Left cardiac atrium (tissue), 4 donors: ENCODE data around the gene GPC3. TPM values are rescaled to one million over a fixed set of nuclear protein-coding genes. Genes with fewer than 3 reads are reported as not detected.

ENCODE experiments used
- ATAC-seq, 2 donors: fragments of 200-7000 bp; cut with Tn5 transposase; one replicate each; pipeline ENCODE4 v1.9.1; 2020; ENCODE audit warnings: mild to moderate bottlenecking in 2 of 2, moderate library complexity in 2 of 2
- DNase-seq: peaks from one replicate; pipeline ENCODE4 v3.0.0-alpha.2; 2020
- intact Hi-C, 2 donors: fragments of 100-400 bp; cut with DNase I; formaldehyde crosslinking; loops; one replicate each; pipeline versions ENCODE4 v1.14.1 to v1.15.1; 2022 to 2023
- total RNA-seq, 2 donors: library from RNA; stranded (reverse); fragmentation: NEBNext Ultra II Directional; extraction: Animal tissue kit (Norgen Biotek cat#: 25700); gene quantifications; one replicate each; pipeline ENCODE4 v1.2.1, GENCODE V29; 2021
- donor health status: DM: no; HTN: yes; CAD: no.
- donor health status: DM: no; HTN: yes; CAD: no; lungs with severe emphysema.
- donor health status: DM: yes; HTN: yes; CAD: no.
- donor health status: Dilated cardiomyopathy.

Gene GPC3
- total RNA-seq, 2 donors from 2014 or later: 8.3 to 15.0 TPM

GRCh38 chrX:133943507-133943906 is 41.9 kb downstream of the GPC3 start:
- ATAC-seq (no peak), DNase-seq (no peak)
- intact Hi-C loops: no loop called here

GRCh38 chrX:133939655-133940302 is 45.6 kb downstream of the GPC3 start:
- no peak for ATAC-seq
- intact Hi-C loops: no loop called here
- DNase-seq: no peak

- intact Hi-C loops: no loop called here
- no peak for DNase-seq
- no peak for ATAC-seq
Measured at GRCh38 chrX:133938530-133938929, 46.9 kb downstream of the GPC3 start.

- intact Hi-C loops: no loop called here
- ATAC-seq: no peak
Measured at GRCh38 chrX:133937022-133937421, 48.4 kb downstream of the GPC3 start.

GRCh38 chrX:133935076-133935475 is 50.3 kb downstream of the GPC3 start:
- ATAC-seq (no peak), DNase-seq (no peak)
- intact Hi-C loops: no loop called here

More at GRCh38 chrX:133937022-133937421, 48.4 kb downstream of the GPC3 start:
- no peak for DNase-seq

GRCh38 chrX:133933316-133933715 is 52.1 kb downstream of the GPC3 start:
- DNase-seq (no peak), ATAC-seq (no peak)
- intact Hi-C loops: no loop called here

GRCh38 chrX:133929836-133930464 is 55.4 kb downstream of the GPC3 start:
- DNase-seq: no peak
- ATAC-seq: no peak
- intact Hi-C loops: no loop called here

- ATAC-seq (no peak), DNase-seq (no peak)
- intact Hi-C loops: no loop called here
Measured at GRCh38 chrX:133928365-133928764, 57.0 kb downstream of the GPC3 start.

- no peak for ATAC-seq
- intact Hi-C loops: no loop called here
Measured at GRCh38 chrX:133926809-133927208, 58.6 kb downstream of the GPC3 start.

GRCh38 chrX:133926099-133926498 is 59.3 kb downstream of the GPC3 start:
- DNase-seq: no peak
- intact Hi-C loops: no loop called here
- no peak for ATAC-seq

More at GRCh38 chrX:133926809-133927208, 58.6 kb downstream of the GPC3 start:
- no peak for DNase-seq

GRCh38 chrX:133924548-133924947 is 60.8 kb downstream of the GPC3 start:
- ATAC-seq (no peak), DNase-seq (no peak)
- intact Hi-C loops: loop anchor here in 1 of 2 donors (5.0 kb wide), 1 partner anchor 132 kb away; no protein-coding TSS in a partner anchor

GRCh38 chrX:133923548-133923947 is 61.8 kb downstream of the GPC3 start:
- intact Hi-C loops: loop anchor here in 1 of 2 donors (5.0 kb wide), 1 partner anchor 131 kb away; no protein-coding TSS in a partner anchor
- DNase-seq: no peak
- no peak for ATAC-seq

GRCh38 chrX:133923113-133923512 is 62.3 kb downstream of the GPC3 start:
- intact Hi-C loops: loop anchor here in 1 of 2 donors (5.0 kb wide), 1 partner anchor 131 kb away; no protein-coding TSS in a partner anchor
- DNase-seq: no peak
- no peak for ATAC-seq

GRCh38 chrX:133922390-133922771 is 63.0 kb downstream of the GPC3 start:
- intact Hi-C loops: loop anchor here in 1 of 2 donors (5.0 kb wide), 1 partner anchor 130 kb away; no protein-coding TSS in a partner anchor
- no peak for DNase-seq
- ATAC-seq: no peak

GRCh38 chrX:133921764-133922389 is 63.5 kb downstream of the GPC3 start:
- ATAC-seq: no peak
- intact Hi-C loops: loop anchor here in 1 of 2 donors (5.0 kb wide), 1 partner anchor 130 kb away; no protein-coding TSS in a partner anchor
- DNase-seq: peak; percentile 28

GRCh38 chrX:133921086-133921485 is 64.3 kb downstream of the GPC3 start:
- ATAC-seq (no peak), DNase-seq (no peak)
- intact Hi-C loops: loop anchor here in 1 of 2 donors (5.0 kb wide), 1 partner anchor 129 kb away; no protein-coding TSS in a partner anchor

- intact Hi-C loops: no loop called here
- DNase-seq (no peak), ATAC-seq (no peak)
Measured at GRCh38 chrX:133918361-133918771, 67.0 kb downstream of the GPC3 start.

- ATAC-seq (no peak), DNase-seq (no peak)
- intact Hi-C loops: no loop called here
Measured at GRCh38 chrX:133916984-133917722, 68.2 kb downstream of the GPC3 start.

- ATAC-seq (no peak), DNase-seq (no peak)
- intact Hi-C loops: no loop called here
Measured at GRCh38 chrX:133913658-133914388, 71.6 kb downstream of the GPC3 start.
